ENCODE measurements around the gene SLC13A5.
A peak's percentile ranks its signal among the peaks of the same experiment; 100 is the strongest.
"Not testable (repeated sequence)": the region's sequence is repeated elsewhere in the genome, so short reads cannot be mapped to it uniquely, and the experiment has no call there.

Gene SLC13A5

GRCh38 chr17:6658411-6658810, 54.8 kb downstream of the SLC13A5 start:
- not testable (repeated sequence) for DNase-seq

- DNase-seq = no peak
Observed at GRCh38 chr17:6657633-6658287, 55.4 kb downstream of the SLC13A5 start.

GRCh38 chr17:6656797-6657632, 56.2 kb downstream of the SLC13A5 start:
- DNase-seq = peak in 2 of 4 experiments; percentile 29 to 30

- not testable (repeated sequence) for DNase-seq
Observed at GRCh38 chr17:6655732-6656361, 57.3 kb downstream of the SLC13A5 start.

GRCh38 chr17:6654841-6655731, 58.1 kb downstream of the SLC13A5 start:
- DNase-seq = no peak

- no peak for DNase-seq
Observed at GRCh38 chr17:6651919-6652452, 61.2 kb downstream of the SLC13A5 start.

GRCh38 chr17:6651354-6651918, 61.7 kb downstream of the SLC13A5 start, which contains the start of the genes C17orf100 and MED31:
TSS of gene C17orf100 (plus strand) at chr17:6651762. CDS start at chr17:6651914, 152 bp downstream.
TSS of gene MED31 (minus strand) at chr17:6651605. CDS start at chr17:6651528, 77 bp downstream.
- DNase-seq = peak; percentile 84 to 89 (median 86)

GRCh38 chr17:6648181-6648580, 65.0 kb downstream of the SLC13A5 start:
- DNase-seq = no peak

- DNase-seq = no peak
Observed at GRCh38 chr17:6643451-6644125, 69.6 kb downstream of the SLC13A5 start.

- no peak for DNase-seq
Observed at GRCh38 chr17:6642592-6642991, 70.6 kb downstream of the SLC13A5 start.

GRCh38 chr17:6641247-6641863, 71.8 kb downstream of the SLC13A5 start:
- no peak for DNase-seq

- DNase-seq = peak; percentile 72 to 84 (median 82)
Observed at GRCh38 chr17:6640536-6641246, 72.5 kb downstream of the SLC13A5 start, which contains the start of the genes KIAA0753 and TXNDC17. TSS of gene KIAA0753 (minus strand) at chr17:6640711. CDS start at chr17:6635103, 5,608 bp downstream. TSS of gene TXNDC17 (plus strand) at chr17:6641060. CDS start at chr17:6641083, 23 bp downstream.

- DNase-seq = no peak
Observed at GRCh38 chr17:6639586-6640535, 73.3 kb downstream of the SLC13A5 start.

GRCh38 chr17:6639014-6639585, 74.1 kb downstream of the SLC13A5 start:
- DNase-seq = no peak

GRCh38 chr17:6638046-6638908, 74.9 kb downstream of the SLC13A5 start:
- no peak for DNase-seq

GRCh38 chr17:6637458-6637840, 75.7 kb downstream of the SLC13A5 start:
- no peak for DNase-seq
